OCI-M1 (cell line): ENCODE data around the gene ACIN1.
A peak's percentile ranks its signal among the peaks of the same experiment; 100 is the strongest.
"Not testable (repeated sequence)": the region's sequence is repeated elsewhere in the genome, so short reads cannot be mapped to it uniquely, and the experiment has no call there.

Source experiments
- DNase-seq: peaks from one replicate; lab custom pipeline; 2025; lab: John Stamatoyannopoulos, UW

Gene ACIN1

DNA sequence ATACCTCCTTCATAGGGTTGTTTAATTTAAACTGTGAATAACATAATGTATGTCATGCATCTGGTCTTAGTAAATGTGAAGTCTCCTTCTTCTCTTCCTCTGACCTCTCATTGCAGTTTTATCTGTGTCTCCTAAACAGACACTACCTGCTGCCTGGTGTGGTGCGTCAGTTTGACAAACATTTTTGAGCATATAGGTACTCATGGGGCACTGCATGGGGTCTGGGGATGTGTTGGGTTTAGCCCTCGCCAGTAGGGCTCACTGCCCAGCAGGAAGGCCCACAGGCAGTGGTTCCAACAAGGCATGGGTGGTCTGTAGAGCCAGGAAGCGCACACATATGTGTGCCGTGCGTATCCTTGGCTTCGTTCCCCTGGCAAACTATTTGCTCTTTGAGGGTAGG is 27.1 kb upstream of the ACIN1 start:
- no peak for DNase-seq

DNA sequence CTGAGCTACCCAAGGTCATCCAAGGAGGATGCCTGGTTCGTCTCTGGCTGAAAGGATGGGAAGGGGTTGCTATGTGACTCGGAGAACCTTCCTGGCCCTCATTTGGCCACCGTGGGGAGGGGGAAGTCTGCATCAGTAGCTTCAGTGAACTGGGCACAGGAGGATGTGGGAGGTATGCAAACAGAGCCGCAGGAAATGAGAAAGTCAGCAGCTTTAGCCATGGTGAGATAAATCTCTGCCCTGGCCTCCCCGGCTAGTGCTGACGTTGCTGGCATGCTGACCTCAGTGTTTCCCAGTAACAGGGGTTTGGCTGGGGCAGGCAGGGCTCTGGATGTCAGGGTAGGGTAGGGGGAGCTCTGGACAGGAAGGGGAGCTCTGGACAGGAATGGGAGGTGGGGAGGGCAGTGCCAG is 26.4 kb upstream of the ACIN1 start:
- no peak for DNase-seq

DNA sequence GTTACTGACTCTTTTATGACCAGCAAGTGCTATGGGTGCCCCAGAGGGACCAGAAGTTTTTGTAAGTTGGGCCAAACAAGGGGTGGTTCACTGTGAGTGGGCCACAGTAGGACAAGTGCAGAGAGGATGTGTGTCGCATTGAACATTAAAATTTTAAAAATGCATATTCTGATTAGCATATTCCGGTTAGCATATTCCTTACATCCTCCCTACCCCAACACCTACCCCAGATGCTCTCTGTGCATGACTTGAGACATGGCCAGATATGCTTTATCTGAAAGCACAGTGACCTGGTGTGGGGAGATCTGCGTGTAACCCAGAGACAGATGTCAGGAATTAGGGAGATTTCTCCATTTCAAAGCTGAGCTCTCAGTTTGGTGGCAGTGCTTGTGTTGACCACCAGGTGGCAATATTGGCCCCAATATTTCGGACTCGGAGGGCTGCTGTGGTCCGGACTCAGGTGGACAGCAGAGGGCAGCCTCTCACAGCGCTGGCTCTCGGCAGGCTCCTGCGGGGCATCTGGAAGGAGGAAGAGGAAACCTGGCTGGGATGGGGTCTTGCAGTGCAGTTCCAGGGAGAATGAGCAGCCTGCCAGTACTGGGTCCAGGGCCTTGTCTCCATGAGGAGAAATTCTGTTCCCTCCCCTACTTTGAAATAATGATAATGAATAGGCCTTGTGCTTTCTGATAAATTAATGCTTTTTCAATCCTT is 25.8 kb upstream of the ACIN1 start:
- DNase-seq: peak; percentile 91

DNA sequence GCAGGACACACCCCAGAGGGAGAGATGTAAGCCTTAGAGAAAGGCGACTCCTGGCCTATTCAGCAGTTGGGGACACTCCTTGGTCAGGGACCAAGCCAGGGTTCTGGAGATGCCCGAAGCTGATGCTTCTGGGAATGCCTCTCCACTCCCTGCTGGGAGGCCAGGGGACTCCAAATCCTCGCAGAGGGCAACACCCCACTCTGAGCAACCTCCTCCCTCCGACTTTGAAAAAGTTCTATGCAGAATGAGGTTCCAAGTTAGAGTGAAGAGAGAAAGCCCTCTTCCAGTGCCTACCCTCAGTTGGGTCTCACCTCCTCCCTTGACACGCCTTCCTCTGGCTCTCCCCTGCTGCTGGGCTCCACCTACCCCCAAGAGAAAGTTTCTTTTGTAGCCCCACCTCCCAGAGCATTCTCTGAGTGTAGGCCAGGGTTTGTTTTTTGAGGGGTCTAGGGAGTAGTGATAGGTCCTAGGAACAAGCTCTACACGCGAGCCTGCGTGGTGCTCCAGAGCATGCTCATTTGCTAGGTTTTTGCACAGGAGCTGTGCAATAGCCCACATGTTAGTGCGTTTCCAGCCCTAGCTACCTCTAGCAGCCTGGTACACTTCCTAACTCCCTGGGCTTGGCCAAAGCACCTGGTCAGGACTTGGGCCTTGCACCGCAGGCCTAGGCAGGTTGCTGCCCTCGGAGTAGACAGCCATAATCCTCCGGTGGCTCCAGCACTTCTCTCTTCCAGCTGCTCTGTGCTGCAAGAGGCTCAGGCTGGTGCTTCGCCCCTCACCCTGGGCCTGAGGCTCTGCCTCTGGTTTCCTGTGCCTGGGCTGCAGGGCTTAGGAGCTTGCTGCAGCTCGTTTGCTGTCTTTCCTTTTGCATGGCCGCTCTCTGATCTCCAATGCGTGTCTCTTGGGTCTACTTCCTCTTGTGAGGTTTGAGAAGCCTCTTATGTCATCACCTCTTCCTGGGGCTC is 24.7 kb upstream of the ACIN1 start:
- DNase-seq: peak; percentile 37

DNA sequence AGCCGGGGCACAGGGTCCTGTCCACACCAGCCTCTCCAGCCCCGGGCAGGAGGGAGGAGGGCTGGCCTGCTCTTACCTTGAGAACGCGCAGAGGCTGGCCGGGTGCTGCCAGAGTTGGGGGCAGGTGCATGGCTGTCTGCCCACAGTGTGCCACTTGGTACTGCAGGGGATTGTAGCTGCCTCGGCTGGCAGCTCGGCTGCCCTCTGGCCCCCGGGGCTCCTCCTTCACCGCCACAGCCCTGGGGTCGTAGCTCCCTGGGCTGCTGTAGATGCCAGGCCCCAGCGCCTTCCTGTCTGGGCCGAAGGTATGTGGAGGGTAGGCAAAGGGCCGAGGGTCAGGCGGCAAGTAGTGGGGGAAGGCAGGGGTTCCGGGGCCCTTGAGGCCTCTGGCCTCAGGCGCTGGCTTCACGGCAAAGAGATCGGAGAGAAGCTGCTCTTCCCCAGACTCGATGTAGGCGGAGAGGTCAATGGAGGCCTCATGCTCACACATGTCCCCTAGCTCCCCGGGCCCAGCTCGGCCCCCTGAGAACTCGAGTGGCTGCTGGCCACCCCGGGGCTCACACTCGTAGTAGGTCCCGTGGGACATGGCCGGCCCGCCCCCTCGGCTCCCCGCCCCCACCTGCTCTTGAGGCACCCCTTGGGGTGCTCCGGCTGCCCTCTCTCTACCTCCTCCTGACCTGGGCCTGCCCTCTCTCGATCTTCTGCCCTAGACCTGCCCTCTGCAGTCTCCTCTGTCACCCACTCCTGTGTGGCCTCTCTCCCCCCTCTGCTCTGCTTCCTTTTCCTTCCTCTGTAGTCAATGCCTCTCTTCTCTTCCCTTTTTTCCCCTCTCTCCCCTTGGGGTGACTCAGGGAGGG is 23.8 kb upstream of the ACIN1 start, which contains the start of gene CEBPE:
Gene CEBPE, minus strand, starts transcription at position 750 of the 857 bp plus-strand sequence. Its CDS starts 164 bp downstream, at position 586.
- DNase-seq: no peak

DNA sequence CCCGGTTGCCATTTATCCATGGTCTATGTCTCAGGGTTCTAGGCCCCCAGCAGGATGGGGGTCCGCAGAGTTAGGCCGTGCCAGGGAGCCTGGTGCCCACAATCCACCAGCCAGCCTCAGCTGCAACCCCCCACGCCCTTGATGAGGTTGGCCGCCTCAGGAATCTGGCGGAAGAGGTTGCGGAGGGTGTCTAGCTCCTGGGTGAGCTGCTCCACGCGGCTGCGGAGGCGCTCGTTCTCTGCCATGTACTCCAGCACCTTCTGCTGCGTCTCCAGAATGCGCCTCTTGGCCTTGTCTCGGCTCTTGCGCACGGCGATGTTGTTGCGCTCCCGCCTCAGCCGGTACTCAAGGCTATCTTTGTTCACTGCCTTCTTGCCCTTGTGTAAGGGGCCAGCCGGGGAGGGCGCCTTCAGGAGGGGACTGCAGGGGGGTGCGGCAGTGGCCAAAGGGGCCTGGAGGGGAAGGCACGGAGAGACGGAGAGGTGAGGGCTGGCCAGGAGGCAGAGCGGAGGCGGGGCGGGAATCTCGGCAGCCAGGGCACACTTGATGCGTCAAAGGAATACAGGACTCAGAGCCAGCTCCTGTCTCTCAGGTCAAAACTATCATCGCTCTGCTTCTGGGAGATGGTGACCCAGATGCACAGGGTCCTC is 22.6 kb upstream of the ACIN1 start:
- DNase-seq: no peak

DNA sequence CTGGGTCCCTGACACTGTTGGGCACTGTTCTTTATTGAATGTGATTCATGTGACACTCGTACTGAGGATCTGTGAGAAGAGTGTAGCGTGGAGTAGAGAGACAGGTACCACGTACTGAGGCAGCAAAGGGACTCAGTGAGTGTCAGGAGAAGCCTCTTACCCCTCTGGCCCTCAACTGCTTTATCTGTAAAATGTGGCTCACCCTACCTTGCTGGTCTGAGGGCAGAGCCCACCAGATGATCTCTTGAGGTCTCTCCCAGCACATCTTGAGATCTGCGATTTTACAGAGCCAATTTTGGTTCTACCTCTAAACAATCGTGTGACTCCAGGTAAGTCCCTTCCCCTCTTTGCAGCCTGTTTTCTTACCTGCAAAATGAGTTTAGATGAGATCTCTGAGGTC is 21.0 kb upstream of the ACIN1 start:
- DNase-seq: peak; percentile 18

DNA sequence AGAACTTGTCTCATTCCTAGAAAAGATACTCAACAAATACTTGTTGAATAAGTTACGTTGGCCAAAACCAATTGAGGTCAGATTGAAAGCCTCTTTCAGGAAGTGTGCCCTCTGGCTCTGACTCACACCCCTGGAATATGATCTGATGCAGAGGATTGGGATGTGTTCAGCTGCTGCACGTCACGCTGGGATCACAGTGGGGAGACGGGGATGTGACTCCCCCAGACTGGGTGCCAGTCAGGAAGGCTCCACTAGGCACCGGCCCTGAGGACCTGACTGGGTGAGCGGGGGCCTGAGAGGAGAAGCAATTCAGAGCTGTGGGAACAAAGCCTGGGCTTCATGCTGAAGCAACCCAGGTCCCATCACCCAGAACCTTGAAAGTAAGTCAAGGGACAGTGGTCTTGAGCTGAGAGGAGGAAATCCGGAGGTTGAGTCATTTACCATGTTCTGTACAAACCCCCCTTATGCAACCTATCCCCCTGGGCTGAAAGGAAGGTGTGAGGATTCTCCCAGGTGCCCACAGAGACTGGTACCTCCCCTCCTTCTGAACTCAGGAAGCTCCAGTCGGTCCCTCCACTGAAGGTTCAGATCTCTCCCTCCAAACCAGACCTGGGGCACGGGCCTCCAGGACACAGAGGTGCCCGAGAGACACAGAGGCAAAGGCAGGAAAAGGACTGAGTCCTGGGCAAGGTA is 20.2 kb upstream of the ACIN1 start:
- no peak for DNase-seq

DNA sequence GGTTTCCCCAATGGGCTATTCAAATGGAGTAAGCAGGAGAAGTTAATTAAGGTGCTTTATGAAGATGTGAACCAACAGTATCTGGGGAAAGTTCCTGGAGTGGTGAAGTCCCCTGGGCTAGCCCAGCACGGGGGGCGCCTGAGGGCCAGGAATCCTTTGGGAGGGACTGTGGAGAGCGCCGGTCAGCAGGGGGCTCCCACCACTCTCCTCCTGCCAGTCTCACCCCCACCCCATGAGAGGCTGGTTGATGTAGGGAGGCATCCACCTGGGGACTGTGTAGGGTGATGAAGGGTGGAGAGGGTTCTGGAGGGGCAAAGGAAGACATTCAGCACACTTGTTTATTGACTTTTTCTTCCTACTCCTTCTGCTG is 19.7 kb upstream of the ACIN1 start:
- no peak for DNase-seq

DNA sequence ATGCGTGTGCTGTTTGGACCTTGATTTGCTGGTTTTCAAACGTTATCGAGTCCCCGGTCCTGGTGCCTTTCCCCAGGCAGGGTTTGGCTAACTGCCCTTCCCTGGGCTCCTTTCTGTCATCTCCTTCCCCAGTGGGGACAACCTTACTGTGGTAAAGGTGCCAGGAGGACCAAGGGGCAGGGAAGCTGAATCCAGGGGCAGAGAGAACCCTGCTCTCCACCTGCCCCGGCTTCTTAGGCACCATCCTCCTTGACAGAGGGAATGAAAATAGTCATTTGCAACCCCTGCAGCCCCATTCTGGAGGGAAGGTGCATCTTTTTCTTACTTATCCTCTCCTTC is 19.2 kb upstream of the ACIN1 start:
- no peak for DNase-seq

DNA sequence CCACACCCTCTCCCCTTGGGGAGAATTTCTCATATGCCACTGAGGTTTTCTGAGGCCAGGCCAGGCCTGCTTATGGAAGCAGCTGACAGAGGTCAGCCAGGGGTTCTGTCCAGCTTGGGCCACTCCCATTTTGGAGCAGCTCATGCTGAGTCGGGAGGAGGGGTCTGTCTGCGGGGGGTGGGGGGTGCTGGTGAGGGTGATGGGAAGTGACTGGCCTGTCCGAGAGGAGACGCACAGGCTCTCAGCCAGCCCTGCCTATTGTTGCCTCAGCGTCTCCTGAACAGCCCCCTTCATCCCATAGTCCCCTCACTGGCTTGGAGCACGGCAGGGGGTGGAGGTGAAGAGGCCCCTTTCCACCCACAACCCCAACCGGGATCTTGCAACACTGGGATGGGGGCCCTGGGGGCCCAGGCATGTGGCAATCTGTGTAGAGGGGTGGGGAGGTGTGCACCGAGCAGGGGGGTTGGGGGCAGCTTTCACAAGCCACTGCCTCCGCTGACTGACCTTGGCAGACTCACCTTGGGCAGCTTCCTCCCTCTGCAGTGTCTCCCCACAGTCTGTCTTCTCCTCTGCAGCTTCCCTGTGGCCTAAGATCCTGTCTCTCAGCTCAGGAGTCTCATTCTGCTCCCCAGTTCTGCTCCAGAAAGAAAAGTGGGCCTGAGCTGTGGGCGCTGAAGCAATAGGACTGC is 18.6 kb upstream of the ACIN1 start:
- peak; percentile 57 for DNase-seq

DNA sequence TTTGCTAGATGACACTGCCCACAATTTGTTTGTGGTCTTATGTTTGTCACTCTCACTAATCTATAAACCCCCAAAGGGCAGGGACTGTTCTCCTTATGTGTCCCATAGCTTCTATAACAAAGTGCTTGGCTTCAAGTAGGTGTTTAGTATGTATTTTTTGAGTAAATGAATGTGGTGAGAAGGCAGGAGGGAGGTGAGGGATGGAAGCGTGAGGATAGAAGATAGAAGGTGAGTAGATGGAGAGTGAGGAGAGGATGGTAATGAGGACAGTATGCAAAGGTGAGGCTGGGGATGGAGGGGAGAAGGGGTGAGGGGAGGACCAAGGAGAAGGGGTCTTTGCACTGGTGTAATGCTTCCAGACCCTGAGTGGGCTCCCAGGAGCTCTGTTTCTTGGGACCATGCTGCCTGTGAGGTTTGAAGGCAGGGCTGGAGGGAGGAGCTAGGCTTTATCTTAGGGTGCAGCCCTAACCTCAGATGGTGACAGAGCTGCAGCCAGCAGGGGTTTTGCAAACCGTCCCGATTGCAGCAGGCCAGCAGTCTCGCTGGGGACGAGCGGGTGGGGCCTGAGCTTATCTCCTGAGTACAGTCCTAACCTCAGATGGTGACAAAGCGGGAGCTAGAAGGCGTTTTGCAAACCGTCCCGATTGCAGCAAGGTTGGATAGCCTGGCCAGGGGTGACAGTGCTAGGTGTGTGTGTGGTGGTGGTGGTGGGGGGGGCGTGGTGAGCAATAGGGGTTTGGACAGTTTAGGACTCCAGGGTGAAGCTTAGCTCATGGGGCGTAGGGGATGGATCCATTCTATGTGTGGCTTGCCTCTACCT is 17.6 kb upstream of the ACIN1 start:
- DNase-seq: peak; percentile 96

DNA sequence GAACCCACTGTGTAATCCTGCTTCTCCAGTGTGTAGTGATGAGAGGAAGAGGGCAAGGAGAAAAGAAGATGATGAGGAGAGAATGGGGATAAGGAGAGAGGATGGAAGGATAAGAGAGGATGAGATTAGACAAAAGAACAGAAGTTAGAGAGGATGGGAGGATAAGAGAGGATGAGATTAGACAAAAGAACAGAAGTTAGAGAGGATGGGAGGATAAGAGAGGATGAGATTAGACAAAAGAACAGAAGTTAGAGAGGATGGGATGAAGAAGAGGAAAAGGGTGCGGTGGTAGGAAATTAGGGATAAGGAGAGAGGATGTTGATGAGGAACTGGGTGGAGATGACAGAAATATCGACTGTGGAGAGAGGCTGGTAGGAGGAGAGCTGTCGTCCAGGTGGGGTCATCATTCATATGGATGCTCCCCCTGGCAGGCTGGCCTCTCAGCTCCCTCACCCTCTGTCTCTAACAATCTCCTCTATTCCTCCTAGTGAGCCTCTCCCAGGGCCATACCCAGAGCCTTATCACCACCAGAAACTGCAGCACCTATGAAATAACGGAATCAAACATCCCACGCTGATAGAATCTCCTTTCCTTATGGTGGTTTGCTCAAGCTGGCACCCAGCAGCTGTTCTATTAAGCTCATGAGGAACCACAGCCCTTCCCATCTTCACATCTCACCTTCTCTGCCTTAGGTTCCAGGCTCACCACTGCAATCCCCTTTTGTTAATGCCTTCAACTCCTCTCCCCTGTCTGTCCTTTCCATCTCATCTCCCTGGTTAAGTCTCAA is 15.8 kb upstream of the ACIN1 start:
- peak; percentile 35 for DNase-seq

DNA sequence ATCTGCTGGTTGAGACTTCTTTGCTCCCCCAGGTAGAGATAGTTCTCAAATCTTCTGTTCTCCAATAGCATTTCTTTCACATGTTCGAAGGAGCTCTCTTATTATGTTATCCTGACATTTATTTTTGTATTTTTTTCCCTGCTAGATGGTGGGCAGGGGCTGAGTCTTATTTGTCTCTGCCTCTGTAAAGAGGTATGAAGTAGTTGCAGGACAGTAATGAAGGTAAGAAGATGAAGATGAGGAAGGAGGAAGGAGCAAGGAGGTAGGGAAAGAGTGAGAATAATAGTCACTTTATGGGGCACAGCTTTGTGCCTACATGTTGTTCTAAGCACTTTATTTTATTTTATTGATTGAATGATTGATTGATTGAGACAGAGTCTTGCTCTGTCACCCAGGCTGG is 14.8 kb upstream of the ACIN1 start:
- DNase-seq: no peak

DNA sequence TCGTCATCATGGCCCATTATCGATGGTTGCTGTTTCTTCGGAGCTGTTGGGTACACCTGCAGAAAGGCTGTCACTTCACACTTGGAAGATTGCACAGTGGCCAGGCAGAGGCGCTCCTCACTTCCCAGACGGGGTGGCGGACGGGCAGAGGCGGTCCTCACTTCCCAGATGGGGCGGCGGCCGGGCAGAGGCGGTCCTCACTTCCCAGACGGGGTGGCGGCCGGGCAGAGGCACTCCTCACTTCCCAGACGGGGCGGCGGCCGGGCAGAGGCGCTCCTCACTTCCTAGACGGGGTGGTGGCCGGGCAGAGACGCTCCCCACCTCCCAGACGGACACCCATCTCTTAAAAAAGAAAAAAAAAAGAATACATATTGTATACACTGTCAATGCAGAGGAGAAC is 13.2 kb upstream of the ACIN1 start:
- not testable (repeated sequence) for DNase-seq

DNA sequence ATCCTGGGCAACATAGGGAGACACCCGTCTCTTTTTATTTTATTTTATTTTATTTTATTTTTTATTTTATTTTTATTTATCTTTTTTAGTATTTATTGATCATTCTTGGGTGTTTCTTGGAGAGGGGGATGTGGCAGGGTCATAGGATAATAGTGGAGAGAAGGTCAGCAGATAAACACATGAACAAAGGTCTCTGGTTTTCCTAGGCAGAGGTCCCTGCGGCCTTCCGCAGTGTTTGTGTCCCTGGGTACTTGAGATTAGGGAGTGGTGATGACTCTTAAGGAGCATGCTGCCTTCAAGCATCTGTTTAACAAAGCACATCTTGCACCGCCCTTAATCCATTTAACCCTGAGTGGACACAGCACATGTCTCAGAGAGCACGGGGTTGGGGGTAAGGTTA is 12.7 kb upstream of the ACIN1 start:
- not testable (repeated sequence) for DNase-seq

DNA sequence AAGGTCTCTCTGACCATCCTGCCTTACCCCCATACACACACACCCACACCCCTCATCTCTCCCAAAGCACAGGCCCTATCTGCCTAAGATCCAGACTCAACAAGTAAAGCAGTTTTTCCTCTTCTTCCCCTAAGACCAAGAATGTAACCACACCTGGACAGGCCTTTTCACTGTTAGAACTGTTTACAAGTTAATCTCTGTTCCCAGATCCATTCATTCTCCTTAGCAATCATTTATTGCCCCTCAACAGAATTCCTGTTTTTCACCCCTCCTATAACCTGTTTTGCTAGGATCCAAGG is 11.8 kb upstream of the ACIN1 start:
- no peak for DNase-seq

DNA sequence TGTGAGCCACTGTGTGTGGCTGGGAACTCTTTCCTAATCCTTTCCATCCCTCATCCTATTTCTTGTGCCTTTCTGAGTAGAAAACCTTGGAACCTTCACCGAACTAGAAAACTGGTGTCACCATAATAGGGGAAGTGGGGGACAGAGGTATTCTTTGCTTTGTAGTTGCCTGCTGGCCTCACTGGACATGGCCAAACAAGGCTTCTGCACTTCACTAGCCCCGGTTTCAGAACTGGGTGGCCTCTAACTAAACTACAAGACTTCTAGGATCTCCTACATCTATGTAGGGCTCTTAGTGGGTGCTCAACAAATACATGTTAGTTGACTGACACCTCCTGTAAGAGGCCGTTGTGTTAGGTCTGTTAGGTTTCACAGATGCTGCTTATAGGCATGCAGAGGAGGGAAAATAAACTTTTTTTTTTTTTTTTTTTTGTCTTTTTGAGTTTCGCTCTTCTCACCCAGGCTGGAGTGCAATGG is 10.4 kb upstream of the ACIN1 start:
- DNase-seq: no peak
